NCI-H187 (cell line): ENCODE data around the gene KIF13A.
"Not testable (repeated sequence)": the region's sequence is repeated elsewhere in the genome, so short reads cannot be mapped to it uniquely, and the experiment has no call there.

Experiments
- DNase-seq, 2 experiments: peaks; one replicate each; lab custom pipeline; 2025; lab: John Stamatoyannopoulos, UW

The KIF13A gene

GRCh38 chr6:17987447-17987696 lies at the start of gene KIF13A:
Gene KIF13A (minus strand): TSS chr6:17987635. CDS start chr6:17987463, 172 bp downstream.
- no peak for DNase-seq

- no peak for DNase-seq
Observed at GRCh38 chr6:18036781-18037180, 49.3 kb upstream of the KIF13A start.

GRCh38 chr6:18035330-18035854 lies 48.0 kb upstream of the KIF13A start:
- DNase-seq, result no peak

GRCh38 chr6:18034798-18035202 lies 47.4 kb upstream of the KIF13A start:
- no peak for DNase-seq

- no peak for DNase-seq
Observed at GRCh38 chr6:18031680-18032256, 44.3 kb upstream of the KIF13A start.

- no peak for DNase-seq
Observed at GRCh38 chr6:18031189-18031588, 43.8 kb upstream of the KIF13A start.

GRCh38 chr6:18028332-18028731 lies 40.9 kb upstream of the KIF13A start:
- DNase-seq, result no peak

GRCh38 chr6:18025596-18025995 lies 38.2 kb upstream of the KIF13A start:
- no peak for DNase-seq

GRCh38 chr6:18024876-18025275 lies 37.4 kb upstream of the KIF13A start:
- no peak for DNase-seq

GRCh38 chr6:18023891-18024290 lies 36.5 kb upstream of the KIF13A start:
- no peak for DNase-seq

- no peak for DNase-seq
Observed at GRCh38 chr6:18022398-18023231, 35.2 kb upstream of the KIF13A start.

GRCh38 chr6:18021166-18021850 lies 33.9 kb upstream of the KIF13A start:
- DNase-seq, result no peak

- not testable (repeated sequence) for DNase-seq
Observed at GRCh38 chr6:18020545-18020944, 33.1 kb upstream of the KIF13A start.

- DNase-seq, result no peak
Observed at GRCh38 chr6:18019539-18020534, 32.4 kb upstream of the KIF13A start.

GRCh38 chr6:18019133-18019532 lies 31.7 kb upstream of the KIF13A start:
- DNase-seq, result not testable (repeated sequence)

- no peak for DNase-seq
Observed at GRCh38 chr6:18016698-18017097, 29.3 kb upstream of the KIF13A start.

- no peak for DNase-seq
Observed at GRCh38 chr6:18016133-18016532, 28.7 kb upstream of the KIF13A start.

- no peak for DNase-seq
Observed at GRCh38 chr6:18011287-18011686, 23.9 kb upstream of the KIF13A start.

GRCh38 chr6:18010540-18010939 lies 23.1 kb upstream of the KIF13A start:
- DNase-seq, result not testable (repeated sequence)

- DNase-seq, result no peak
Observed at GRCh38 chr6:18004256-18004985, 17.0 kb upstream of the KIF13A start.

GRCh38 chr6:17999425-17999824 lies 12.0 kb upstream of the KIF13A start:
- no peak for DNase-seq
